GM18861 (cell line): ENCODE data around the gene P2RX7.
"Not testable (repeated sequence)": the region's sequence is repeated elsewhere in the genome, so short reads cannot be mapped to it uniquely, and the experiment has no call there.

ENCODE experiments used
- ATAC-seq: cut with Tn5 transposase; IDR thresholded peaks from one replicate; pipeline ENCODE4 v1.9.1; 2021; ENCODE audit not compliant: unreplicated experiment

P2RX7 gene

GRCh38 chr12:121202407-121203355 is 70.0 kb downstream of the P2RX7 start:
- no peak for ATAC-seq

- no peak for ATAC-seq
Observed at GRCh38 chr12:121203482-121203881, 70.8 kb downstream of the P2RX7 start.

GRCh38 chr12:121205491-121205890 is 72.8 kb downstream of the P2RX7 start:
- no peak for ATAC-seq

GRCh38 chr12:121208571-121208970 is 75.9 kb downstream of the P2RX7 start:
- not testable (repeated sequence) for ATAC-seq

- no peak for ATAC-seq
Observed at GRCh38 chr12:121209221-121209620, 76.5 kb downstream of the P2RX7 start.

GRCh38 chr12:121209624-121210572 is 77.2 kb downstream of the P2RX7 start, which contains the start of gene P2RX4:
Gene P2RX4 (plus strand): TSS chr12:121210129. CDS start chr12:121210165, 36 bp downstream.
- ATAC-seq = peak; percentile 74

- ATAC-seq = no peak
Observed at GRCh38 chr12:121212875-121213274, 80.2 kb downstream of the P2RX7 start.

GRCh38 chr12:121214166-121214777 is 81.6 kb downstream of the P2RX7 start:
- no peak for ATAC-seq

GRCh38 chr12:121214855-121215745 is 82.4 kb downstream of the P2RX7 start:
- no peak for ATAC-seq

GRCh38 chr12:121216102-121216501 is 83.4 kb downstream of the P2RX7 start:
- ATAC-seq = no peak

- ATAC-seq = no peak
Observed at GRCh38 chr12:121217063-121217462, 84.4 kb downstream of the P2RX7 start.

- ATAC-seq = no peak
Observed at GRCh38 chr12:121217761-121218160, 85.1 kb downstream of the P2RX7 start.

- ATAC-seq = no peak
Observed at GRCh38 chr12:121218588-121219352, 86.1 kb downstream of the P2RX7 start.

- no peak for ATAC-seq
Observed at GRCh38 chr12:121219353-121219986, 86.8 kb downstream of the P2RX7 start.

- no peak for ATAC-seq
Observed at GRCh38 chr12:121222847-121223246, 90.2 kb downstream of the P2RX7 start.

- no peak for ATAC-seq
Observed at GRCh38 chr12:121223292-121224285, 90.9 kb downstream of the P2RX7 start.

GRCh38 chr12:121224591-121224990 is 91.9 kb downstream of the P2RX7 start:
- no peak for ATAC-seq

- ATAC-seq = no peak
Observed at GRCh38 chr12:121226399-121226798, 93.7 kb downstream of the P2RX7 start.
